Measurements from ENCODE around the gene PAK1IP1.
"Not testable (repeated sequence)": the region's sequence is repeated elsewhere in the genome, so short reads cannot be mapped to it uniquely, and the experiment has no call there.

The PAK1IP1 gene

GRCh38 chr6:10694302-10695085, at the start of gene PAK1IP1, which contains the start of gene C6orf52:
Gene PAK1IP1 (plus strand): TSS chr6:10694972. CDS start chr6:10694986, 14 bp downstream.
Gene C6orf52 (minus strand): TSS chr6:10694616. CDS start chr6:10687550, 7,066 bp downstream.
- peak; percentile 92 for DNase-seq

- no peak for DNase-seq
Measured at GRCh38 chr6:10655508-10656055, 39.2 kb upstream of the PAK1IP1 start.

GRCh38 chr6:10658910-10659698, 35.7 kb upstream of the PAK1IP1 start:
- no peak for DNase-seq

GRCh38 chr6:10659699-10660348, 34.9 kb upstream of the PAK1IP1 start:
- DNase-seq: no peak

- not testable (repeated sequence) for DNase-seq
Measured at GRCh38 chr6:10660431-10661191, 34.2 kb upstream of the PAK1IP1 start.

- DNase-seq: no peak
Measured at GRCh38 chr6:10662207-10662606, 32.6 kb upstream of the PAK1IP1 start.

- DNase-seq: no peak
Measured at GRCh38 chr6:10662742-10663141, 32.0 kb upstream of the PAK1IP1 start.

- DNase-seq: not testable (repeated sequence)
Measured at GRCh38 chr6:10665595-10665994, 29.2 kb upstream of the PAK1IP1 start.

- DNase-seq: no peak
Measured at GRCh38 chr6:10668126-10668917, 26.4 kb upstream of the PAK1IP1 start.

- no peak for DNase-seq
Measured at GRCh38 chr6:10676403-10676802, 18.4 kb upstream of the PAK1IP1 start.

GRCh38 chr6:10678456-10678855, 16.3 kb upstream of the PAK1IP1 start:
- no peak for DNase-seq

- DNase-seq: no peak
Measured at GRCh38 chr6:10681795-10682194, 13.0 kb upstream of the PAK1IP1 start.

- no peak for DNase-seq
Measured at GRCh38 chr6:10682355-10682988, 12.3 kb upstream of the PAK1IP1 start.

- no peak for DNase-seq
Measured at GRCh38 chr6:10684618-10685017, 10.2 kb upstream of the PAK1IP1 start.

- DNase-seq: no peak
Measured at GRCh38 chr6:10685092-10685915, 9.5 kb upstream of the PAK1IP1 start.

- no peak for DNase-seq
Measured at GRCh38 chr6:10686901-10687300, 7.9 kb upstream of the PAK1IP1 start.

- no peak for DNase-seq
Measured at GRCh38 chr6:10687582-10687981, 7.2 kb upstream of the PAK1IP1 start.

GRCh38 chr6:10690651-10691445, 3.9 kb upstream of the PAK1IP1 start:
- DNase-seq: no peak

GRCh38 chr6:10692965-10693538, 1.7 kb upstream of the PAK1IP1 start:
- DNase-seq: no peak
